Trophoblast cell (in vitro differentiated cells and primary cell): ENCODE data around the gene SLC7A4.

Experiments used
- DNase-seq, 2 donors: peaks; one replicate each; pipeline ENCODE4 v3.0.0-alpha.2; 2016
- H2AFZ ChIP-seq: 2 replicates; pipeline ENCODE4 v1.6.1; 2013; ENCODE audit warnings: low read length, moderate library complexity, mild to moderate bottlenecking; ENCODE audit not compliant: insufficient read depth, poor library complexity
- H2AK5ac ChIP-seq: 2 replicates; pipeline ENCODE4 v1.6.1; 2013; ENCODE audit warnings: mild to moderate bottlenecking, low read length
- H2BK120ac ChIP-seq: 2 replicates; pipeline ENCODE4 v1.6.1; 2013; ENCODE audit warnings: low read length, mild to moderate bottlenecking, moderate library complexity; ENCODE audit not compliant: insufficient read depth, poor library complexity
- H2BK12ac ChIP-seq: 2 replicates; pipeline ENCODE4 v1.6.1; 2013; ENCODE audit warnings: mild to moderate bottlenecking, low read length, moderate library complexity
- H2BK5ac ChIP-seq: 2 replicates; pipeline ENCODE4 v1.6.1; 2013; ENCODE audit warnings: low read length, low read depth, moderate library complexity, mild to moderate bottlenecking; ENCODE audit not compliant: poor library complexity
- H3K14ac ChIP-seq: 2 replicates; pipeline ENCODE4 v1.6.1; 2013; ENCODE audit warnings: mild to moderate bottlenecking, low read length
- H3K18ac ChIP-seq: 2 replicates; pipeline ENCODE4 v1.6.1; 2013; ENCODE audit warnings: mild to moderate bottlenecking, low read length
- H3K23ac ChIP-seq: 2 replicates; pipeline ENCODE4 v1.6.1; 2013; ENCODE audit warnings: low read length
- H3K27ac ChIP-seq: 2 replicates; pipeline ENCODE4 v1.5.1; 2013; ENCODE audit warnings: low read depth, mild to moderate bottlenecking, inconsistent platforms, low read length, moderate library complexity
- H3K27me3 ChIP-seq: 2 replicates; pipeline ENCODE4 v1.6.1; 2013; ENCODE audit warnings: inconsistent platforms, mild to moderate bottlenecking, low read length, moderate library complexity; ENCODE audit not compliant: insufficient read depth
- H3K36me3 ChIP-seq, 2 experiments: 1 replicate in 1 of 2; 2 replicates in 1 of 2; pipeline ENCODE4 v1.6.1; 2013; ENCODE audit warnings: low read length in 2 of 2, mild to moderate bottlenecking in 2 of 2, moderate library complexity in 1 of 2; ENCODE audit not compliant: insufficient read depth in 2 of 2, control insufficient read depth in 1 of 2
- H3K4ac ChIP-seq: 2 replicates; pipeline ENCODE4 v1.6.1; 2013; ENCODE audit warnings: low read depth, mild to moderate bottlenecking, low read length, moderate library complexity
- H3K4me1 ChIP-seq, 2 experiments: 1 replicate in 1 of 2; 2 replicates in 1 of 2; pipeline ENCODE4 v1.6.1; 2013; ENCODE audit warnings: low read length in 2 of 2, mild to moderate bottlenecking in 2 of 2, moderate library complexity in 1 of 2; ENCODE audit not compliant: insufficient read depth in 2 of 2, control insufficient read depth in 1 of 2
- H3K4me2 ChIP-seq: 2 replicates; pipeline ENCODE4 v1.6.1; 2013; ENCODE audit warnings: inconsistent platforms, mild to moderate bottlenecking, low read length, moderate library complexity
- H3K4me3 ChIP-seq: 2 replicates; pipeline ENCODE4 v1.5.1; 2013; ENCODE audit warnings: mild to moderate bottlenecking, low read depth, low read length, inconsistent platforms
- H3K79me1 ChIP-seq: one replicate; pipeline ENCODE4 v1.6.1; 2013; ENCODE audit warnings: low read length
- H3K79me2 ChIP-seq: 2 replicates; pipeline ENCODE4 v1.6.1; 2013; ENCODE audit warnings: low read length, mild to moderate bottlenecking; ENCODE audit not compliant: control insufficient read depth, insufficient read depth, poor library complexity
- H3K9ac ChIP-seq: 2 replicates; pipeline ENCODE4 v1.6.1; 2013; ENCODE audit warnings: mild to moderate bottlenecking, low read length
- H3K9me3 ChIP-seq: 2 replicates; pipeline ENCODE4 v1.6.1; 2013; ENCODE audit warnings: low read depth, mild to moderate bottlenecking, control low read depth, inconsistent platforms, low read length; ENCODE audit not compliant: insufficient read depth
- H4K12ac ChIP-seq: 2 replicates; pipeline ENCODE4 v1.6.1; 2013; ENCODE audit warnings: low read depth, mild to moderate bottlenecking, low read length, moderate library complexity
- H4K8ac ChIP-seq: 2 replicates; pipeline ENCODE4 v1.6.1; 2013; ENCODE audit warnings: low read depth, mild to moderate bottlenecking, low read length, moderate library complexity
- H4K91ac ChIP-seq: one replicate; pipeline ENCODE4 v1.6.1; 2013; ENCODE audit warnings: low read depth, mild to moderate bottlenecking, low read length, moderate library complexity
- WGBS: extraction: QIAGEN DNeasy Blood & Tissue Kit; methylation state at CpG from one replicate; pipeline ENCODE4 v1.1.7; 2013; ENCODE audit warnings: missing lambda C conversion rate; ENCODE audit not compliant: insufficient read length, insufficient coverage; ENCODE audit errors: extremely low coverage; 5-methylcytosine and 5-hydroxymethylcytosine counted together

The SLC7A4 gene

GRCh38 chr22:20988573-20989322 is 43.6 kb downstream of the SLC7A4 start:
- Histone ChIP-seq H3K79me1 (no peaks in the 10 kb centered on the region), H4K8ac (no peak overlapping the region), H4K12ac (no peak overlapping the region), H2AFZ (no peak overlapping the region), H3K9ac (no peak overlapping the region), H2BK12ac (no peak overlapping the region), H3K4me3 (no peak overlapping the region), H3K79me2 (no peaks in the 10 kb centered on the region), H3K9me3 (peaks cover 2% of the 10 kb centered on the region), H3K4ac (no peak overlapping the region), H2AK5ac (no peak overlapping the region), H3K4me2 (no peak overlapping the region), H3K27ac (no peak overlapping the region), H2BK5ac (no peak overlapping the region), H3K18ac (no peak overlapping the region), H3K36me3 (peaks cover 58 to 62% of the 10 kb centered on the region in 2 experiments), H3K4me1 (no peaks in the 10 kb centered on the region), H3K27me3 (no peaks in the 10 kb centered on the region), H3K23ac (no peak overlapping the region), H3K14ac (no peak overlapping the region), H2BK120ac (no peak overlapping the region), H4K91ac (no peak overlapping the region)
- no CpG with 5 or more reads among the region's 16 CpGs for WGBS
- no peak for DNase-seq

DNA sequence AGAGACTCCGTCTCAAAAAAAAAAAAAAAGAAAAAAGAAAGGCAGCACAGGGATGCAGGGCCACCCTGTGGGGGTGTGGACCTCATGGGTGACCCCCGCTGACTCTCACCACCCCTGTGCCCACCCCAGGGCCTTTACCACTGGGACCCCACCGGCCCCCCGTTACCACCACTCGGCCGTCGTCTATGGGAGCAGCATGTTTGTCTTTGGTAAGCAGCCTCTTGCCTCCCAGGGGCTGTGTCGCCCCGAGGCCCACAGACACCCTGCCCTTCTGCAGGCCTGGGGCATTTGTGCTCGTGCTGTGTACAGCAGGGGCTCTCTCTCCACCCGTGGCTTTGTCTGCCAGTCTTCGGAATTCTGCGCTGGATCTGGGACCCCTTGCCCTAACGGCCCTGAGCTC is 45.0 kb downstream of the SLC7A4 start:
- Histone ChIP-seq H3K36me3 (peaks cover 49 to 51% of the 10 kb centered on the region in 2 experiments), H3K9me3 (peaks cover 2% of the 10 kb centered on the region), H4K8ac (no peak overlapping the region), H2BK5ac (no peak overlapping the region), H2BK12ac (no peak overlapping the region), H3K14ac (no peak overlapping the region), H3K4me1 (peaks cover 0 to 5% of the 10 kb centered on the region in 2 experiments), H2AFZ (no peak overlapping the region), H3K9ac (no peak overlapping the region), H3K27ac (no peak overlapping the region), H3K79me1 (peaks cover 1% of the 10 kb centered on the region), H4K91ac (no peak overlapping the region), H2BK120ac (no peak overlapping the region), H2AK5ac (no peak overlapping the region), H3K4ac (no peak overlapping the region), H3K4me3 (no peak overlapping the region), H3K18ac (no peak overlapping the region), H4K12ac (no peak overlapping the region), H3K27me3 (no peaks in the 10 kb centered on the region), H3K23ac (no peak overlapping the region), H3K4me2 (no peak overlapping the region), H3K79me2 (peaks cover 3% of the 10 kb centered on the region)
- no CpG with 5 or more reads among the region's 14 CpGs for WGBS
- no peak for DNase-seq

DNA sequence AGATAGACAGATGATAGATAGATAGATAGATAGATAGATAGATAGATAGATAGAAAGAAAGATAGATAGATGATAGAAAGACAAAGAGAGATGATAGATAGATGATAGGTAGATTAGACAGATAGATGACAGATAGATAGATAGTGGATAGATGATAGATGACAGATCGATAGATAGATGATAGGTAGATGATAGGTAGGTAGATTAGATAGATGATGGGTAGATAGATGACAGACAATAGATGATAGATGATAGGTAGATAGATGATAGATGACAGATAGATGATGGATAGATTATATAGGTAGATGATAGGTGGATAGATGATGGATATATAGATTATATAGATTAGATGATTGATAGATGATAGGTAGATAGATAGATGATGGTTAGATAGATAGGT is 46.0 kb downstream of the SLC7A4 start:
- Histone ChIP-seq H3K79me1 (peaks cover 8% of the 10 kb centered on the region), H3K9ac (no peak overlapping the region), H3K4me1 (peaks cover 0 to 8% of the 10 kb centered on the region in 2 experiments), H2AFZ (no peak overlapping the region), H3K4me3 (no peak overlapping the region), H4K12ac (no peak overlapping the region), H3K9me3 (no peaks in the 10 kb centered on the region), H3K4ac (no peak overlapping the region), H3K36me3 (peaks cover 38 to 41% of the 10 kb centered on the region in 2 experiments), H3K23ac (no peak overlapping the region), H3K18ac (no peak overlapping the region), H2BK12ac (no peak overlapping the region), H3K27me3 (no peaks in the 10 kb centered on the region), H2AK5ac (no peak overlapping the region), H3K27ac (no peak overlapping the region), H3K14ac (no peak overlapping the region), H4K91ac (no peak overlapping the region), H2BK120ac (no peak overlapping the region), H3K4me2 (no peak overlapping the region), H4K8ac (no peak overlapping the region), H3K79me2 (peaks cover 8% of the 10 kb centered on the region), H2BK5ac (no peak overlapping the region)
- DNase-seq: no peak
- WGBS: no CpG with 5 or more reads among the region's 1 CpG

DNA sequence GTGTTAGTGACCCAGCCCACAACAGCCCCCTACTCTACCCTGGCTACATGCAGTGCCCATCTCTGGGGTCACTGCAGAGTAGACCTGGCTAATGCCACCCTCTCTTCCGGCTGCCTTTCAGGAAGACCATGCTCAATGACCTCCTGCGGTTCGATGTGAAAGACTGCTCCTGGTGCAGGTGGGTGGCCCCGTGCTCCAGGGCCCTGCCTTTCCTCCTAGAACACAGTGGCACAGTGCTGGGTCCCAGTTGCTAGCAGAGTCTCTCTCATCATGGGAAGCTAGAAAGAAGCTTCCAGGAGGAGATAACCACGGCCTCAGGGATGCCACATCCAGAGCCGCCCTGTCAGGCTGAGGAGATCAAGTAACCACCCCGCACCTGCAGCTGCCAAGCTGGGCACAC is 46.6 kb downstream of the SLC7A4 start:
- H2AK5ac ChIP-seq: no peak overlapping the region
- peaks cover 8% of the 10 kb centered on the region for H3K79me1 ChIP-seq
- H3K4me3 ChIP-seq: no peak overlapping the region
- no peak overlapping the region for H2BK120ac ChIP-seq
- DNase-seq: no peak
- H3K36me3 ChIP-seq: peaks cover 32 to 35% of the 10 kb centered on the region in 2 experiments
- no peak overlapping the region for H4K91ac ChIP-seq
- H3K4ac ChIP-seq: no peak overlapping the region
- no peak overlapping the region for H4K12ac ChIP-seq
- H3K9me3 ChIP-seq: no peaks in the 10 kb centered on the region
- no peak overlapping the region for H3K18ac ChIP-seq
- no peak overlapping the region for H3K4me2 ChIP-seq
- H3K27me3 ChIP-seq: no peaks in the 10 kb centered on the region
- H3K9ac ChIP-seq: no peak overlapping the region
- no peak overlapping the region for H2BK12ac ChIP-seq
- H3K4me1 ChIP-seq: peaks cover 0 to 10% of the 10 kb centered on the region in 2 experiments
- no peak overlapping the region for H3K14ac ChIP-seq
- H3K27ac ChIP-seq: no peak overlapping the region
- no CpG with 5 or more reads among the region's 7 CpGs for WGBS
- no peak overlapping the region for H4K8ac ChIP-seq
- H2AFZ ChIP-seq: no peak overlapping the region
- peaks cover 8% of the 10 kb centered on the region for H3K79me2 ChIP-seq
- H3K23ac ChIP-seq: no peak overlapping the region
- H2BK5ac ChIP-seq: no peak overlapping the region
